Measurements from ENCODE around the gene KBTBD8.

GRCh38 chr3:67045711-67046465, 47.8 kb downstream of the KBTBD8 start:
- TF ChIP-seq CTCF (IDR thresholded peaks at IDR 0.05) (no peak), POLR2A (IDR thresholded peaks at IDR 0.05) (no peak)
